Coronary artery (tissue), 2 donors: ENCODE results near the gene PTH1R.
A peak's percentile ranks its signal among the peaks of the same experiment; 100 is the strongest.

ENCODE experiments used
- DNase-seq: peaks from one replicate; pipeline ENCODE4 v3.0.0-alpha.2; 2017; ENCODE audit warnings: low spot score
- H3K27ac ChIP-seq, 2 donors: fragments of 200-600 bp; sonication (generic); one replicate each; pipeline ENCODE4 v1.5.1; 2016 to 2019
- H3K4me3 ChIP-seq: fragments of 200-600 bp; sonication (generic); 2 replicates; pipeline ENCODE4 v1.5.1; 2016; ENCODE audit warnings: mild to moderate bottlenecking, moderate library complexity
- CTCF ChIP-seq: fragments of 200-600 bp; sonication (generic); IDR thresholded peaks from one replicate; pipeline ENCODE4 v1.5.1; 2019; ENCODE audit warnings: antibody characterized with exemption

The PTH1R gene

GRCh38 chr3:46865546-46865945, 12.0 kb upstream of the PTH1R start:
- TF ChIP-seq CTCF: no peak
- no peak for DNase-seq
- Histone ChIP-seq H3K4me3 (no peak overlapping the region), H3K27ac (peak overlapping the region; percentile 25 to 28)

GRCh38 chr3:46866032-46866595, 11.4 kb upstream of the PTH1R start:
- TF ChIP-seq CTCF: no peak
- no peak overlapping the region for H3K4me3 ChIP-seq
- H3K27ac ChIP-seq: peak overlapping the region; percentile 82 to 83
- no peak for DNase-seq

GRCh38 chr3:46866720-46867549, 10.6 kb upstream of the PTH1R start:
- no peak for DNase-seq
- peak; percentile 97 for TF ChIP-seq CTCF
- Histone ChIP-seq H3K27ac (peak overlapping the region; percentile 82 to 83), H3K4me3 (peak overlapping the region; percentile 43)

- H3K27ac ChIP-seq: peak overlapping the region; percentile 82 to 83
- peak; percentile 94 for DNase-seq
- TF ChIP-seq CTCF: no peak
- H3K4me3 ChIP-seq: peak overlapping the region; percentile 43
Observed at GRCh38 chr3:46867550-46867898, 10.0 kb upstream of the PTH1R start.

- no peak for TF ChIP-seq CTCF
- no peak for DNase-seq
- Histone ChIP-seq H3K27ac (peak overlapping the region; percentile 82 to 83), H3K4me3 (no peak overlapping the region)
Observed at GRCh38 chr3:46868287-46868686, 9.2 kb upstream of the PTH1R start.

GRCh38 chr3:46868948-46869347, 8.6 kb upstream of the PTH1R start:
- Histone ChIP-seq H3K27ac (peak overlapping the region; percentile 82 to 83), H3K4me3 (no peak overlapping the region)
- no peak for TF ChIP-seq CTCF
- DNase-seq: no peak

GRCh38 chr3:46869440-46869839, 8.1 kb upstream of the PTH1R start:
- TF ChIP-seq CTCF: no peak
- H3K4me3 ChIP-seq: no peak overlapping the region
- peak overlapping the region in 1 of 2 donors; percentile 83 for H3K27ac ChIP-seq
- no peak for DNase-seq
